Fibroblast of villous mesenchyme (primary cell): Measurements from ENCODE around the gene OR52H1. TPM values are rescaled to one million over a fixed set of nuclear protein-coding genes. Genes with fewer than 3 reads are reported as not detected.

Source experiments
- DNase-seq: peaks from one replicate; pipeline ENCODE4 v3.0.0-alpha.2; 2010; ENCODE audit warnings: low read depth
- H3K4me3 ChIP-seq: 2 replicates; pipeline ENCODE4 v1.5.1; 2011; ENCODE audit warnings: low read depth, mild to moderate bottlenecking, low read length
- total RNA-seq: library from RNA; depleted of rRNA; stranded (reverse); fragments of >200 nt; gene quantifications from 2 replicates; pipeline ENCODE4 v1.2.3, GENCODE V29; 2012
- TF ChIP-seq, protein P1 (sequence below): IDR thresholded peaks from 2 replicates; pipeline ENCODE4 v1.5.1; 2012; ENCODE audit warnings: low read depth, mild to moderate bottlenecking, low read length; ENCODE audit not compliant: insufficient read depth

The OR52H1 gene
- total RNA-seq, 1 donor, result 0.86 TPM

DNA sequence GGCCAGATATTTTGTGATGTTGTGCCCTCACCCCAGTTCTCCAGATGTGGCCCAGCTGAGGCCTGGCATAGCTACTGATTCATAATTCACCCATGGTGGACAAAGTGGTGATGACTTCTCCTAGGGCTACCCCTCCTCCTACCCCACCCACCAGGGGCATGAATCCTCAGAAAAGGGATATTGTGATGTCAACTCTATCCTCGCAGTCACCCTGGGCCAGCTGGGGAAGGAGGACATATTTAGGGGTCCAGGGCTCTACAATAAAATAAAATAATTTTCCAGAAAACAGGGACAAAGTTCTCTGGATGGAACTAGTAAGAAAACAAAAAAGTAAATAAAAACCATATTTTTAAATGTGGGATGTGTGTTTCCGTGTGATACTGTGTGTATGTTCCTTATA lies 31.7 kb downstream of the OR52H1 start, which contains the start of gene UBQLNL:
UBQLNL (minus strand) TSS at position 101 of the 400 bp plus-strand sequence. CDS start 258 bp downstream, outside the sequence.
- TF ChIP-seq, protein P1, sequence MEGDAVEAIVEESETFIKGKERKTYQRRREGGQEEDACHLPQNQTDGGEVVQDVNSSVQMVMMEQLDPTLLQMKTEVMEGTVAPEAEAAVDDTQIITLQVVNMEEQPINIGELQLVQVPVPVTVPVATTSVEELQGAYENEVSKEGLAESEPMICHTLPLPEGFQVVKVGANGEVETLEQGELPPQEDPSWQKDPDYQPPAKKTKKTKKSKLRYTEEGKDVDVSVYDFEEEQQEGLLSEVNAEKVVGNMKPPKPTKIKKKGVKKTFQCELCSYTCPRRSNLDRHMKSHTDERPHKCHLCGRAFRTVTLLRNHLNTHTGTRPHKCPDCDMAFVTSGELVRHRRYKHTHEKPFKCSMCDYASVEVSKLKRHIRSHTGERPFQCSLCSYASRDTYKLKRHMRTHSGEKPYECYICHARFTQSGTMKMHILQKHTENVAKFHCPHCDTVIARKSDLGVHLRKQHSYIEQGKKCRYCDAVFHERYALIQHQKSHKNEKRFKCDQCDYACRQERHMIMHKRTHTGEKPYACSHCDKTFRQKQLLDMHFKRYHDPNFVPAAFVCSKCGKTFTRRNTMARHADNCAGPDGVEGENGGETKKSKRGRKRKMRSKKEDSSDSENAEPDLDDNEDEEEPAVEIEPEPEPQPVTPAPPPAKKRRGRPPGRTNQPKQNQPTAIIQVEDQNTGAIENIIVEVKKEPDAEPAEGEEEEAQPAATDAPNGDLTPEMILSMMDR, result no peak
- no peak within 1 kb of the TSS for H3K4me3 ChIP-seq
- DNase-seq, result no peak

DNA sequence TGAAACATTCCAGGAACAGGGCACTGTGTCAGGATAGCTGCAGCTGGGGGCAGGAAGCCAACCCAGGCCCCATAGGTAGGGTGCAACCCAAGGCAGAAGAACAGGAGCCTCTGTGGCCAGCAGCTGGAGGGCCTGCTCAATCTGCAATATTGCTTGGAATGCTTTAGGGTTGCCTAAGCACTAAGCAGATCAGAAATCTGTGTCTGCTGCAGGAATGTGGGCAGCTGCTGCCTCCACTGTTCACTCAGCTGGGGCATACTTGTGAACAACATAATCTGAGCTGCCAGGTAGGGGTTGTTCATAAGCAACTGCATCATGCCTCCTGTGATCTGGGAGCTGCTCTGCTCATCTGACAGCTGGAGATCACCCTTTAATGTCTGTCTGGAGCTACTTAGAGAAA lies 33.5 kb downstream of the OR52H1 start:
- TF ChIP-seq, protein P1, result no peak
- no peak for DNase-seq
- H3K4me3 ChIP-seq, result no peak overlapping the region

- TF ChIP-seq, protein P1, result no peak
- H3K4me3 ChIP-seq, result no peak within 1 kb of the TSS
- DNase-seq, result no peak
These were observed 38.5 kb downstream of the OR52H1 start, which contains the start of gene UBQLN3 for GRCh38 chr11:5509803-5510202. TSS of gene UBQLN3 (minus strand) at chr11:5509957. CDS start at chr11:5509558, 399 bp downstream.

GRCh38 chr11:5508605-5509004 lies 39.7 kb downstream of the OR52H1 start:
- no peak for DNase-seq
- H3K4me3 ChIP-seq, result no peak overlapping the region
- TF ChIP-seq, protein P1, result no peak

DNA sequence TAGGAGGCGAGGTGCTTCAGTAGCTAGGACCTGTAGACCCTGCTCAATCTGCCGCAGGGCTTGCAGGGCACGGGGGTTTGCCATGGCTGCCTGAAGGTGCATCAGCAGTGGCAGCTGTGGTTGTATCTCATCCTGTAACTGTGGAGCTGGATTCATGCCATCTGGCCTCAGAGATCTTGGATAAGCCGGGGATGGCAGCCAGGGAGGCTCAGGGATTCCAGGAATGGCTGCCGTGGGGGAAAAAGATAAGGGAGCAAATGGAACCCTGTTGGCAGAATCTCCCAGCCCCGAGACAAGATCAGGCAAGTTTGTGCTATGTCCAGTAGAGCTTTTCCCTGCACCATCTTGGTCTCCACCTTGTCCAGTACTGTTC lies 40.4 kb downstream of the OR52H1 start:
- no peak for DNase-seq
- TF ChIP-seq, protein P1, result no peak
- H3K4me3 ChIP-seq, result no peak overlapping the region

- TF ChIP-seq, protein P1, result no peak
- DNase-seq, result no peak
- H3K4me3 ChIP-seq, result no peak overlapping the region
These were observed 41.0 kb downstream of the OR52H1 start for GRCh38 chr11:5507177-5507932.
